ENCODE measurements around the gene BICC1. TPM values are rescaled to one million over a fixed set of nuclear protein-coding genes. Genes with fewer than 3 reads are reported as not detected.
A peak's percentile ranks its signal among the peaks of the same experiment; 100 is the strongest.

Gene BICC1
- total RNA-seq, 1 experiment from 2014 or later = not detected

DNA sequence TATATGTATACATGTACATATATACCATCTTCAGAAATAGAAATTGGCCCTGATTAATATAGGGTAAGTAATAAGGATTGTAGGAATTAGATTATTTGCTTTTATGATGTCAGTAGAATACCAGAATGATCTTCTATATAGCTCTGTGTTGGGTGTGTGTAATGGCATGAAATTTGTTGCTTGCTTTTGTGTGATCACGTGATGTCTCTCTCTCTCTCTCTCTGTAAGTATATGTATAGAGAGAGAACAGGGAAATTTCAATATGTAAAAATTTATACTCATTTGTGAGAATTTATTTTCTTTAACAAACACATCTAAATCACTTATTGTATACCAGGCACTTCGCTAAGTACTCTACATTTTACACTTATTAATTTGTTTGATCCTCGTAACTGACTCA, 272.7 kb downstream of the BICC1 start (continued):
- TF ChIP-seq, protein P1, sequence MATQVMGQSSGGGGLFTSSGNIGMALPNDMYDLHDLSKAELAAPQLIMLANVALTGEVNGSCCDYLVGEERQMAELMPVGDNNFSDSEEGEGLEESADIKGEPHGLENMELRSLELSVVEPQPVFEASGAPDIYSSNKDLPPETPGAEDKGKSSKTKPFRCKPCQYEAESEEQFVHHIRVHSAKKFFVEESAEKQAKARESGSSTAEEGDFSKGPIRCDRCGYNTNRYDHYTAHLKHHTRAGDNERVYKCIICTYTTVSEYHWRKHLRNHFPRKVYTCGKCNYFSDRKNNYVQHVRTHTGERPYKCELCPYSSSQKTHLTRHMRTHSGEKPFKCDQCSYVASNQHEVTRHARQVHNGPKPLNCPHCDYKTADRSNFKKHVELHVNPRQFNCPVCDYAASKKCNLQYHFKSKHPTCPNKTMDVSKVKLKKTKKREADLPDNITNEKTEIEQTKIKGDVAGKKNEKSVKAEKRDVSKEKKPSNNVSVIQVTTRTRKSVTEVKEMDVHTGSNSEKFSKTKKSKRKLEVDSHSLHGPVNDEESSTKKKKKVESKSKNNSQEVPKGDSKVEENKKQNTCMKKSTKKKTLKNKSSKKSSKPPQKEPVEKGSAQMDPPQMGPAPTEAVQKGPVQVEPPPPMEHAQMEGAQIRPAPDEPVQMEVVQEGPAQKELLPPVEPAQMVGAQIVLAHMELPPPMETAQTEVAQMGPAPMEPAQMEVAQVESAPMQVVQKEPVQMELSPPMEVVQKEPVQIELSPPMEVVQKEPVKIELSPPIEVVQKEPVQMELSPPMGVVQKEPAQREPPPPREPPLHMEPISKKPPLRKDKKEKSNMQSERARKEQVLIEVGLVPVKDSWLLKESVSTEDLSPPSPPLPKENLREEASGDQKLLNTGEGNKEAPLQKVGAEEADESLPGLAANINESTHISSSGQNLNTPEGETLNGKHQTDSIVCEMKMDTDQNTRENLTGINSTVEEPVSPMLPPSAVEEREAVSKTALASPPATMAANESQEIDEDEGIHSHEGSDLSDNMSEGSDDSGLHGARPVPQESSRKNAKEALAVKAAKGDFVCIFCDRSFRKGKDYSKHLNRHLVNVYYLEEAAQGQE (IDR thresholded peaks at IDR 0.05; ENCODE audit: low read depth) = no peak
- TF ChIP-seq TCF7L2 (IDR thresholded peaks at IDR 0.05; ENCODE audit: borderline replicate concordance, extremely low read depth, insufficient read depth, insufficient read length) (no peak), POLR2A (IDR thresholded peaks at IDR 0.05; ENCODE audit: borderline replicate concordance, extremely low read depth, insufficient read depth, insufficient read length) (no peak), CBX3 (IDR thresholded peaks at IDR 0.05; ENCODE audit: low read depth) (no peak)

DNA sequence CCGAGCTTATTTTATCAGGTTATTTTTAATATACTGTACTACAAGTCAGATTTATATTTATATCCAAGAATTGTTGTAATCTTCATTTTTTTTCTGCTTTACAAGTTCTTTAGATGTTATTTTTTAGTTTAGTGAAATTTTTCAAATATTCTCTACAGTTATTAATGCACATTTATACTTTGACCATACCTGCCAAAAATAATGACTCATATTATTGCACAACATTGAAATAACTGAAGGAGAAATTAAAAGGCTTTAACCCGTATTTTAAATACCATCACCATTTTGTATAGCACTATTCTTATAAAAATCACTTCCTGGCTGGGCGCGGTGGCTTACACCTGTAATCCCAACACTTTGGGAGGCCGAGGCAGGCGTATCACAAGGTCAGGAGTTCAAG, 278.5 kb downstream of the BICC1 start:
- no peak for TF ChIP-seq CBX3 (IDR thresholded peaks at IDR 0.05; ENCODE audit: low read depth)
- TF ChIP-seq FOSL1 (IDR thresholded peaks at IDR 0.05; ENCODE audit: low read depth) = peak; percentile 43; the same call in 1 of the 2 replicates
- no peak for TF ChIP-seq EZH2phosphoT487 (IDR thresholded peaks at IDR 0.05; ENCODE audit: borderline replicate concordance)
- TF ChIP-seq CEBPB (IDR thresholded peaks at IDR 0.05; ENCODE audit: low read depth) = peak; percentile 68
- no peak for TF ChIP-seq TCF7L2 (IDR thresholded peaks at IDR 0.05; ENCODE audit: borderline replicate concordance, extremely low read depth, insufficient read depth, insufficient read length)
- no peak for TF ChIP-seq EZH2 (IDR thresholded peaks at IDR 0.05)
- no peak for TF ChIP-seq CTCF (IDR thresholded peaks at IDR 0.05 in 2 of 3, conservative IDR thresholded peaks at IDR 0.05 in 1 of 3; ENCODE audit: borderline replicate concordance in 1 of 3, insufficient read depth in 1 of 3, low read depth in 2 of 3, low read length in 2 of 3)
- no peak for TF ChIP-seq ELF1 (IDR thresholded peaks at IDR 0.05; ENCODE audit: borderline replicate concordance, low read depth)
- no peak for TF ChIP-seq EGR1 (IDR thresholded peaks at IDR 0.05; ENCODE audit: low read depth)
- H3K36me3 ChIP-seq (ENCODE audit: control insufficient read depth in 1 of 2, insufficient read depth in 2 of 2, low read length in 2 of 2) = no peaks in the 10 kb centered on the region
- no peaks in the 10 kb centered on the region for H4K20me1 ChIP-seq (ENCODE audit: insufficient read depth)
- H3K4me1 ChIP-seq (ENCODE audit: control insufficient read depth in 1 of 2, insufficient read depth in 2 of 2, low read length in 2 of 2) = peaks cover 0 to 3% of the 10 kb centered on the region in 2 experiments; a peak in 1 of 4 replicates
- no peaks in the 10 kb centered on the region for H3K79me2 ChIP-seq (ENCODE audit: insufficient read depth, low read length)
- no peak overlapping the region for H3K9ac ChIP-seq (ENCODE audit: low read length)
- intact Hi-C loops (cut with micrococcal nuclease) = no loop called here
- H3K27ac ChIP-seq (ENCODE audit: low read depth, low read length) = no peak overlapping the region
- no peak for ATAC-seq
- H3K9me2 ChIP-seq (ENCODE audit: insufficient read depth) = no peaks in the 10 kb centered on the region
- DNase-seq (ENCODE audit: low read depth, low spot score) = no peak
- no peaks in the 10 kb centered on the region for H3K27me3 ChIP-seq (ENCODE audit: insufficient read depth, low read length)
- RAD21 ChIA-PET (ENCODE audit: low non-redundant PET in 1 of 2, low total read pairs in 2 of 2, uncharacterized antibody in 2 of 2, unreplicated experiment in 2 of 2) = no interaction called here
- no TSS peak for BruUV-seq (replicated peaks)
- CTCF ChIA-PET = no interaction called here
- POLR2A ChIA-PET = no interaction called here
- H3K4me2 ChIP-seq (ENCODE audit: low read length) = no peak overlapping the region
- H3K4me3 ChIP-seq (replicated peaks in 1 of 2; ENCODE audit: low read depth in 1 of 2, low read length in 2 of 2) = no peak overlapping the region
- no peaks in the 10 kb centered on the region for H3K9me3 ChIP-seq (ENCODE audit: control insufficient read depth in 1 of 2, insufficient read depth in 1 of 2, low read depth in 1 of 2, low read length in 2 of 2)
- no peak overlapping the region for H2AFZ ChIP-seq (ENCODE audit: low read depth, low read length, poor library complexity, severe bottlenecking)
